SK-N-DZ (cell line): Measurements from ENCODE around the gene RBMY1F. TPM values are rescaled to one million over a fixed set of nuclear protein-coding genes. Genes with fewer than 3 reads are reported as not detected.
"Not testable (repeated sequence)": the region's sequence is repeated elsewhere in the genome, so short reads cannot be mapped to it uniquely, and the experiment has no call there.

Experiments
- DNase-seq: peaks from one replicate; pipeline ENCODE4 v3.0.0-alpha.2; 2015; ENCODE audit warnings: low spot score
- polyA plus RNA-seq, 2 experiments: library from polyadenylated mRNA; depleted of rRNA; stranded (reverse); fragments of >200 nt; gene quantifications; 2 replicates each; pipeline ENCODE4 v1.2.3, GENCODE V29; 2014

Gene RBMY1F
- not detected in 2 replicates for polyA plus RNA-seq (2014; cell fraction: cytosol; rRNA removed)
- not detected in 2 replicates for polyA plus RNA-seq (2014; cell fraction: nucleus; rRNA removed)

DNA sequence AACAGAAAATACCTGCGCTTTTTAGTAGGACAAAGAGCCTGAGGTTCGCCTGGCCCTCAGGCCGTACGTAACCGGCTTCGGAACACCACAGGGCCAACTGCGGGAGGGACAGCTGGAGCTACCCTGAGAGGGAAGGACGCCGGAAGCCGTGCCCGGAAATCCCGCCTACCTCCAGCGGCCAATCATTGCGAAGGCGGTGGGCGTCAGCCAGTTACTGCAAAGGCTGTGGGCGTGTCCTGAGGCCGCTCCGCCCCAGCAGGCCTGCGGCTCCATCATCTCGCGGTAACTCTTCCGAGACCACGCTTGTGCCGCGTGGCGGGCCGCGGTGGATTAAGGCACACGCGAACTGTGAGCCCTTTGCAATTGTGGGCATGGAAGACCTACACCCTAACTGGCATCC, at the start of gene RBMY1F:
TSS of gene RBMY1F (minus strand) at position 101 of the 400 bp plus-strand sequence. CDS start 1,954 bp downstream, outside the sequence.
- not testable (repeated sequence) for DNase-seq

GRCh38 chrY:22151144-22151543, 31.6 kb downstream of the RBMY1F start:
- DNase-seq, result not testable (repeated sequence)

DNA sequence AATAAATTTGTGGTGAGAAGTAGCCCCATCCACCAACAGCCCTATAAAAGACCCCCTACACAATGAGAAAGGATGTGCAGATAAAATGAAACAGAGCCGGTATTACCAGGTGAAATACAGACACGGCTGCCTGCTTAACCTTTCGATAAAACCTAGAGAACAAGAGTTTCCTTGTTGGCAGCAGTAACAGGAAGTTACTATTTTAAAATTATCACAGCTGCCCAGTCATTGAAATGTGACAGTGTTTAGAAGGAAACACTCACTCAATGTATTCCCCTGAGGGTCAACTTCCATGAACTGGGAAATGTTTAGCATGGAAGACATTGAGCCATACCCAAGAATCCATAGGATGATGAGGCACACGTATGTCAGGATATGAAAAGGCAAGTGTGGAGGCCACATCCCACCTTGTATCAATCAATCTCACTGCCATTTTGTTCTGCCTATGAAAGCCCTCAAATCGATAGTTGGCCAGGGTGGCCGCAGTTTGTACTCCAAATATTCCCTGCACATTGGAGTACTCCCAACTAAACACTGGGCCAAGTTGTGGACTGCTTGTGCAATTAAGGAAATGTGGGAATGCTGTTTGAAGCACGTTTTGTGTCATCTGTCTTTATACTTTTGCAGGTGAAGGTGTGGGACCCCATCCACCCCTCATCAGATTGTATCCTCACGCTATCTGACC, 41.6 kb downstream of the RBMY1F start:
- not testable (repeated sequence) for DNase-seq

GRCh38 chrY:22134719-22135118, 48.0 kb downstream of the RBMY1F start:
- not testable (repeated sequence) for DNase-seq

DNA sequence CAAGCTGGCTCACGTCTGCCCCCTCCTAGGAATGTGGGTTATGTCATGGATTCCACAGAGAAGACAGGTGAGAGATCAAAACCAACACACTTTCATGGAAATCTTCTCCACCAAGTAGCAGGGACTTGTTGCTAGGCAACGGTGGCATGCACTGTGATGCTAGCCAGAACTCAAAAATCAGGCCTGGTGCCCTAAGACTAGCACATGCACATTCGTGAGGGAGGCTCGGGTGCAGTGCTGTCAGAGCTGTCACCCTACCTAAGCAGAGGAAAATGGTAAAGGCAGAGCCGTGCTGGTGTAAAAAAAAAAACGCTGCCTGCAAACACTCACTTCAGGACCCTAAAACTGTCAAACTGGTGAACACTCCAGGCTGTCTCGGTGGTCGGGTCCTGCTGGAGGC, 52.2 kb downstream of the RBMY1F start:
- not testable (repeated sequence) for DNase-seq
